Naive thymus-derived CD8-positive, alpha-beta T cell (primary cell): ENCODE measurements around the gene ZNF91. TPM values are rescaled to one million over a fixed set of nuclear protein-coding genes. Genes with fewer than 3 reads are reported as not detected.
"Not testable (repeated sequence)": the region's sequence is repeated elsewhere in the genome, so short reads cannot be mapped to it uniquely, and the experiment has no call there.

Source experiments
- ATAC-seq, 2 donors: fragments of 150-1000 bp; cut with Tn5 transposase in 1 of 2; sonication (Bioruptor Pico), chemical (Tn5 transposase) in 1 of 2; 1 replicate in 1 of 2; 2 replicates in 1 of 2; pipeline ENCODE4 v1.10.0; 2021; ENCODE audit warnings: mild to moderate bottlenecking in 2 of 2, moderate library complexity in 2 of 2
- POLR2A ChIA-PET: fragments of 350-600 bp; sonication (Branson Sonifier 250); formaldehyde crosslinking; loops from one replicate; lab custom pipeline; 2021; ENCODE audit warnings: antibody characterized with exemption; lab: Charles Lee
- DNase-seq, 10 donors: peaks; one replicate each; pipeline versions ENCODE4 v3.0.0 to v3.0.0-alpha.2; 2020 to 2022
- H3K27ac Mint-ChIP-seq, 10 donors: one replicate each; pipeline ENCODE4 v1.8.0; 2020 to 2022; ENCODE audit warnings: mild to moderate bottlenecking in 10 of 10, mixed read lengths in 10 of 10, moderate library complexity in 4 of 10, inconsistent platforms in 1 of 10
- H3K27me3 Mint-ChIP-seq, 5 donors: one replicate each; pipeline ENCODE4 v1.8.0; 2021 to 2022; ENCODE audit warnings: mixed read lengths in 5 of 5
- H3K36me3 Mint-ChIP-seq, 3 donors: one replicate each; pipeline ENCODE4 v1.8.0; 2020 to 2022; ENCODE audit warnings: mixed read lengths in 3 of 3, mild to moderate bottlenecking in 2 of 3, inconsistent platforms in 1 of 3
- H3K4me1 Mint-ChIP-seq, 4 donors: one replicate each; pipeline ENCODE4 v1.8.0; 2021 to 2022; ENCODE audit warnings: mixed read lengths in 4 of 4
- H3K4me3 Mint-ChIP-seq, 10 donors: one replicate each; pipeline ENCODE4 v1.8.0; 2020 to 2022; ENCODE audit warnings: mild to moderate bottlenecking in 10 of 10, mixed read lengths in 10 of 10, moderate library complexity in 6 of 10, inconsistent platforms in 1 of 10
- H3K9me3 Mint-ChIP-seq, 9 donors: one replicate each; pipeline ENCODE4 v1.8.0; 2020 to 2022; ENCODE audit warnings: mixed read lengths in 9 of 9, mild to moderate bottlenecking in 3 of 9, inconsistent platforms in 1 of 9, moderate library complexity in 1 of 9
- polyA plus RNA-seq, 3 donors: library from polyadenylated mRNA; unstranded; fragments of 300-500 nt; fragmentation: Illumina TruSeq; gene quantifications; one replicate each; pipeline ENCODE4 v1.2.3, GENCODE V29; 2021
- total RNA-seq, 8 experiments: library from RNA in 2 of 8; stranded (reverse) in 2 of 8; gene quantifications; one replicate each; pipeline ENCODE4 v1.2.3 and lab custom pipeline; 2021 to 2026

ZNF91 gene
- total and polyA plus RNA-seq, 5 experiments from 2014 or later = 44.2 to 121 (median 53.8) TPM

- H3K27ac Mint-ChIP-seq = peak overlapping the region in 1 of 10 donors; percentile 42
- H3K36me3 Mint-ChIP-seq = peaks cover 0 to 31% (median 0%) of the 10 kb centered on the region in 3 donors
- H3K4me1 Mint-ChIP-seq = no peaks in the 10 kb centered on the region
- peaks cover 0 to 37% (median 19%) of the 10 kb centered on the region in 9 donors for H3K9me3 Mint-ChIP-seq
- DNase-seq (no peak), ATAC-seq (no peak)
- H3K27me3 Mint-ChIP-seq = no peaks in the 10 kb centered on the region
- POLR2A ChIA-PET = no interaction called here
- no peak overlapping the region for H3K4me3 Mint-ChIP-seq
These were observed 80.6 kb downstream of the ZNF91 start for GRCh38 chr19:23314505-23315251.

DNA sequence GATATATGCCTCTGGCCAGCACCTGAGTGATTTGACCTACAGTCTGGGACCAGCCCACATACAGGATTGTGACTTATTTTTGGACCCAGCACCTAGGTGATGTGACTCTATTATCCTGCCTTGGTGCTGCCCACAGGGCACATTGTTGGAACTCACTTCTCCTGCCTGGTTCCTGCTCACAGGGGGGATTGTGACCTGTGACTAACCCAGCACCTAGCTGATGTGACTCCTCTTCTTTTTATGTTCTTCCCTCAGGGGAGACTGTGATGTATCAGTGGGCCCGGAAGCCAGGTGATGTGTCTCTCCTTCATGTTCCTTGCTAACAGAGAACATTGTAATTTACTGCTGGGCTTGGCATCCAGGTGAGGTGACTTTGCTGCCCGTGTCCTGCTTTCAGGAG, 82.1 kb downstream of the ZNF91 start:
- no peak for ATAC-seq
- peaks cover 0 to 20% (median 0%) of the 10 kb centered on the region in 3 donors for H3K36me3 Mint-ChIP-seq
- no peaks in the 10 kb centered on the region for H3K4me1 Mint-ChIP-seq
- POLR2A ChIA-PET = no interaction called here
- H3K27ac Mint-ChIP-seq = no peak overlapping the region
- no peaks in the 10 kb centered on the region for H3K27me3 Mint-ChIP-seq
- no peak overlapping the region for H3K4me3 Mint-ChIP-seq
- DNase-seq = no peak
- peaks cover 0 to 26% (median 11%) of the 10 kb centered on the region in 9 donors for H3K9me3 Mint-ChIP-seq

GRCh38 chr19:23312515-23312914, 82.8 kb downstream of the ZNF91 start:
- no peaks in the 10 kb centered on the region for H3K27me3 Mint-ChIP-seq
- no peak overlapping the region for H3K4me3 Mint-ChIP-seq
- DNase-seq (no peak), ATAC-seq (no peak)
- no peaks in the 10 kb centered on the region for H3K4me1 Mint-ChIP-seq
- POLR2A ChIA-PET = no interaction called here
- no peak overlapping the region for H3K27ac Mint-ChIP-seq
- peaks cover 0 to 19% (median 7%) of the 10 kb centered on the region in 9 donors for H3K9me3 Mint-ChIP-seq
- H3K36me3 Mint-ChIP-seq = peaks cover 0 to 13% (median 0%) of the 10 kb centered on the region in 3 donors

DNA sequence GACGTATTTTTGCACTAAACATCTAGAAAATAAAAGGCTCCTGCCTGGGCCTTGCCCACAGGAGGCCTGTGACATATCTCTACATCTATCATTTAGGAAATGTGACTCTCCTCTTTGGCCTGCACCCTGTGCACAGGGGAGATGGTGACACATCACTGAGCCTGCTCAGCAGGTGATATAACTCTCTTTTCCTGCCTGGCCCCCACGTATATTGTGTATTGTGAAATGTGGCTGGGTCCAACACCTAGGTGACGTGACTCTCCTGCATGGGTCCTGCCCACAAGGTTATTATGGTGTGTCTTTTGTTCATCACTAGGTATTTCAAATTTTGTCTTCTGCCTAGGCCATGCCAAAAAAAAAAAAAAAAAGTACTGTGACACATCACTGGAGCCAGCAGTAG, 83.7 kb downstream of the ZNF91 start:
- ATAC-seq (no peak), DNase-seq (no peak)
- Mint-ChIP-seq H3K4me3 (no peak overlapping the region), H3K4me1 (no peaks in the 10 kb centered on the region), H3K27ac (no peak overlapping the region), H3K27me3 (no peaks in the 10 kb centered on the region), H3K9me3 (peaks cover 0 to 18% (median 4%) of the 10 kb centered on the region in 9 donors), H3K36me3 (peaks cover 0 to 9% (median 0%) of the 10 kb centered on the region in 3 donors)
- POLR2A ChIA-PET = no interaction called here

GRCh38 chr19:23310729-23311211, 84.5 kb downstream of the ZNF91 start:
- no peaks in the 10 kb centered on the region for H3K4me1 Mint-ChIP-seq
- no peak for ATAC-seq
- POLR2A ChIA-PET = no interaction called here

GRCh38 chr19:23309926-23310325, 85.3 kb downstream of the ZNF91 start:
- Mint-ChIP-seq H3K4me3 (no peak overlapping the region), H3K27ac (no peak overlapping the region), H3K9me3 (peaks cover 0 to 8% (median 0%) of the 10 kb centered on the region in 9 donors), H3K4me1 (no peaks in the 10 kb centered on the region), H3K27me3 (no peaks in the 10 kb centered on the region), H3K36me3 (peaks cover 0 to 9% (median 0%) of the 10 kb centered on the region in 3 donors)
- ATAC-seq (no peak), DNase-seq (no peak)
- POLR2A ChIA-PET = no interaction called here

More at GRCh38 chr19:23310729-23311211, 84.5 kb downstream of the ZNF91 start:
- no peaks in the 10 kb centered on the region for H3K27me3 Mint-ChIP-seq
- H3K9me3 Mint-ChIP-seq = peaks cover 0 to 17% (median 3%) of the 10 kb centered on the region in 9 donors
- H3K36me3 Mint-ChIP-seq = peaks cover 0 to 9% (median 0%) of the 10 kb centered on the region in 3 donors
- H3K27ac Mint-ChIP-seq = no peak overlapping the region
- H3K4me3 Mint-ChIP-seq = no peak overlapping the region
- no peak for DNase-seq

GRCh38 chr19:23305555-23305954, 89.7 kb downstream of the ZNF91 start:
- Mint-ChIP-seq H3K27ac (no peak overlapping the region), H3K9me3 (peaks cover 7 to 31% (median 16%) of the 10 kb centered on the region in 9 donors), H3K4me1 (no peaks in the 10 kb centered on the region), H3K36me3 (no peaks in the 10 kb centered on the region), H3K4me3 (no peak overlapping the region), H3K27me3 (peaks cover 0 to 2% (median 0%) of the 10 kb centered on the region in 5 donors)
- ATAC-seq = no peak
- POLR2A ChIA-PET = no interaction called here
- no peak for DNase-seq

DNA sequence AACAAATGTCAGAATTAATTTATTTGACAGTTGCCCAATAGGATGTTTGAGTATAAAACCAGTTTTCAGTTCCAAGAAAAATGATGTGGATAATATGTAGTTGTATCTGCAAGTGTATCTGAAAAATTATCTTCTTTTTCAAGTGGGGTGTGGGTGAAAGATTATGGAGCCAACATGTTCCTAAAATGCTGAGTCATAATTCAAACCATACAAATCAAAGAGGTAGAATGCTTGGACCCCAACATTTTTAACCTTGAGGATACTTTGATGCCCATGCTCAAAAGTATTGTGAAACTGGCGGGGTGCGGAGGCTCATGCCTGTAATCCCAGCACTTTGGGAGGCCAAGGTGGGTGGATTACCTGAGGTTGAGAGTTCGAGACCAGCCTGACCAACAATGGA, 91.0 kb downstream of the ZNF91 start:
- H3K36me3 Mint-ChIP-seq = peaks cover 0 to 8% (median 4%) of the 10 kb centered on the region in 3 donors
- peaks cover 0 to 2% (median 0%) of the 10 kb centered on the region in 5 donors for H3K27me3 Mint-ChIP-seq
- DNase-seq (no peak), ATAC-seq (no peak)
- POLR2A ChIA-PET = no interaction called here
- H3K9me3 Mint-ChIP-seq = peaks cover 15 to 44% (median 28%) of the 10 kb centered on the region in 9 donors
- no peak overlapping the region for H3K4me3 Mint-ChIP-seq
- H3K4me1 Mint-ChIP-seq = no peaks in the 10 kb centered on the region
- H3K27ac Mint-ChIP-seq = no peak overlapping the region

DNA sequence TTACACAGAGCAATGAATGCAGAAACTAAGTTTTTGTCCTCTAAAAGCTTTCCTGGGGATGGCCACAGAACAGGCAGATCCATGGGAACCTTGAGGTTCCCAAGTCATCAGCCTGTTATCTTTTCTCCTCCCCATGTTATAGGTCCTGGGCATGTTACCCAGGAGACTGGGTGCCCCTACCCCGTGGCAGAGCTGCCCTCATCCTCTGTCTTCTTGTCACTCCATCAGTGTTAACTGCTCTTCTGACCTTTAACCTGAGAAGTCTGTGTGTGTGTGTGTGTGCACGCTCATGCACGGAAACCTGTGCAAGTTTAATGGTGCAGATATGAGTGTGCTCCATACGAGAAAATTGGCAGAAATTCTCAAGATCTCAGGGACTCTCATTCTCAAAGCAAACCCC, 101.1 kb downstream of the ZNF91 start:
- Mint-ChIP-seq H3K4me3 (no peak overlapping the region), H3K27me3 (no peaks in the 10 kb centered on the region), H3K27ac (no peak overlapping the region), H3K4me1 (no peaks in the 10 kb centered on the region), H3K9me3 (peaks cover 7 to 69% (median 29%) of the 10 kb centered on the region in 9 donors), H3K36me3 (peaks cover 0 to 33% (median 2%) of the 10 kb centered on the region in 3 donors)
- ATAC-seq (no peak), DNase-seq (no peak)
- POLR2A ChIA-PET = no interaction called here

- POLR2A ChIA-PET, DNase-seq, ATAC-seq, H3K4me1 Mint-ChIP-seq, H3K27ac Mint-ChIP-seq, H3K27me3 Mint-ChIP-seq, H3K4me3 Mint-ChIP-seq: not testable (repeated sequence)
- Mint-ChIP-seq H3K9me3 (peaks cover 21 to 67% (median 29%) of the 10 kb centered on the region in 9 donors), H3K36me3 (peaks cover 0 to 34% (median 9%) of the 10 kb centered on the region in 3 donors)
These were observed 105.3 kb downstream of the ZNF91 start for GRCh38 chr19:23289966-23290365.

Other genes with a start within 250 kb of the ZNF91 start
- gene ZNF724, start 145.1 kb downstream of the ZNF91 start, total RNA-seq = 1 to 10 TPM; 7.5 to 7.8 TPM
- gene ZNF724, start 145.1 kb downstream of the ZNF91 start, polyA plus RNA-seq = 1 to 10 TPM; 1.9 to 2.6 (median 2.3) TPM